K562 (cell line): Measurements from ENCODE around the gene GHRH. TPM values are rescaled to one million over a fixed set of nuclear protein-coding genes. Genes with fewer than 3 reads are reported as not detected.
A peak's percentile ranks its signal among the peaks of the same experiment; 100 is the strongest.

Experiments
- CREM ChIP-seq: IDR thresholded peaks from 2 replicates; pipeline ENCODE4 v1.6.1; 2014; ENCODE audit warnings: antibody characterized with exemption, low read depth
- CTBP1 ChIP-seq: fragments of 450-650 bp; IDR thresholded peaks from 2 replicates; pipeline ENCODE4 v1.6.1; 2016; ENCODE audit warnings: borderline replicate concordance
- ELK1 ChIP-seq: sonication (generic); formaldehyde crosslinking; IDR thresholded peaks from 2 replicates; pipeline ENCODE4 v1.8.1; 2022; ENCODE audit warnings: missing genetic modification reagents
- JUND ChIP-seq, 2 experiments: IDR thresholded peaks; 2 replicates in 1 of 2; 3 replicates in 1 of 2; pipeline ENCODE4 v1.6.1; 2011; ENCODE audit warnings: borderline replicate concordance in 2 of 2, low read depth in 2 of 2, low read length in 2 of 2, improper control_type of control experiment in 1 of 2, missing biosample characterization in 1 of 2, missing genetic modification characterization in 1 of 2, missing genetic modification reagents in 1 of 2
- KDM5B ChIP-seq: fragments of 200-600 bp; sonication (generic); IDR thresholded peaks from 2 replicates; pipeline ENCODE4 v1.6.1; 2012; ENCODE audit warnings: low read depth, mild to moderate bottlenecking, moderate library complexity, low read length, control low read depth, inconsistent platforms; ENCODE audit not compliant: insufficient replicate concordance
- NR2C1 ChIP-seq, 2 experiments: fragments of 450-650 bp; IDR thresholded peaks; 2 replicates each; pipeline ENCODE4 v1.6.1; 2017; ENCODE audit warnings: mild to moderate bottlenecking in 2 of 2, antibody characterized with exemption in 1 of 2, inconsistent platforms in 1 of 2, missing compliant biosample characterization in 1 of 2, missing genetic modification characterization in 1 of 2
- RAD21 ChIP-seq, 2 experiments: fragments of 250-450 bp in 1 of 2; fragments of 450-650 bp in 1 of 2; sonication (Bioruptor Pico) in 1 of 2; formaldehyde crosslinking in 1 of 2; IDR thresholded peaks in 1 of 2; conservative IDR thresholded peaks in 1 of 2; 2 replicates each; pipeline versions ENCODE4 v1.4.0 to v1.8.0; 2020 to 2022; ENCODE audit warnings: mild to moderate bottlenecking in 2 of 2, moderate library complexity in 1 of 2
- TEAD2 ChIP-seq: fragments of 450-650 bp; IDR thresholded peaks from 2 replicates; pipeline ENCODE4 v1.6.1; 2016; ENCODE audit warnings: missing genetic modification characterization, control low read depth, missing compliant biosample characterization
- THRB ChIP-seq: fragments of 450-650 bp; formaldehyde crosslinking; conservative IDR thresholded peaks from 2 replicates; pipeline ENCODE4 v1.4.0; 2022; ENCODE audit warnings: mild to moderate bottlenecking, missing genetic modification characterization
- TRIM25 ChIP-seq: fragments of 450-650 bp; IDR thresholded peaks from 2 replicates; pipeline ENCODE4 v1.7.0; 2016; ENCODE audit warnings: borderline replicate concordance
- polyA plus RNA-seq, 8 experiments: library from polyadenylated mRNA; depleted of rRNA in 4 of 8; stranded (reverse) in 5 of 8; unstranded in 3 of 8; fragments of >200 nt; fragmentation: Nextera tagmentation in 2 of 8; fragmentation: Illumina TruSeq in 1 of 8; extraction: Ambion mirVana in 2 of 8; extraction: Trizol in 1 of 8; gene quantifications; 2 replicates each; pipeline versions ENCODE4 v1.2.1 to v1.2.3, GENCODE V29; 2011 to 2014; ENCODE audit warnings: inconsistent platforms in 1 of 8, missing spikeins in 1 of 8
- total RNA-seq, 7 experiments: library from RNA; depleted of rRNA in 6 of 7; stranded (reverse); fragments of >200 nt in 6 of 7; fragmentation: Illumina TruSeq in 2 of 7; extraction: Trizol in 2 of 7; gene quantifications; 2 replicates each; pipeline versions ENCODE4 v1.2.1 to v1.2.3, GENCODE V29; 2011 to 2021; ENCODE audit warnings: low replicate concordance in 1 of 7

GHRH gene
- total and polyA plus RNA-seq, 9 of the 15 experiments (the other 6 are each of a cell fraction or from before 2014, with no cell fraction given) = not detected

- TF ChIP-seq TRIM25 (no peak), TEAD2 (tag) (no peak), RAD21 (CRISPR knock-in tag; conservative IDR thresholded peaks at IDR 0.05 in 1 of 2, IDR thresholded peaks at IDR 0.05 in 1 of 2) (no peak), NR2C1 (IDR thresholded peaks at IDR 0.05) (peak; percentile 84), NR2C1 (tag; IDR thresholded peaks at IDR 0.05) (peak; percentile 90), THRB (CRISPR knock-in tag) (no peak), KDM5B (no peak), ELK1 (CRISPR knock-in tag) (no peak), CREM (no peak), JUND (IDR thresholded peaks at IDR 0.05; ENCODE audit: borderline replicate concordance, low read depth, low read length) (no peak), JUND (tag; IDR thresholded peaks at IDR 0.05; ENCODE audit: borderline replicate concordance, low read depth, low read length) (peak; percentile 14; the same call in 1 of the 3 replicates), CTBP1 (peak; percentile 30; the same call in 1 of the 2 replicates)
Observed at GRCh38 chr20:37270576-37271420, 9.2 kb upstream of the GHRH start (continued).
